Gastrocnemius medialis (tissue), 4 donors: ENCODE results near the gene IL18R1.

Source experiments
- POLR2A ChIP-seq, 2 donors: fragments of 450-650 bp; IDR thresholded peaks; one replicate each; pipeline ENCODE4 v1.6.1; 2017; ENCODE audit warnings: antibody characterized with exemption in 2 of 2, mild to moderate bottlenecking in 2 of 2, moderate library complexity in 2 of 2
- TF ChIP-seq, protein P1 (sequence below), 5 experiments: fragments of 450-650 bp in 3 of 5; fragments of 200-600 bp in 2 of 5; sonication (generic) in 2 of 5; IDR thresholded peaks in 4 of 5; conservative IDR thresholded peaks in 1 of 5; 1 replicate in 4 of 5; 2 replicates in 1 of 5; pipeline ENCODE4 v1.5.1; 2016 to 2019; ENCODE audit warnings: antibody characterized with exemption in 5 of 5, mild to moderate bottlenecking in 3 of 5, moderate library complexity in 3 of 5

DNA sequence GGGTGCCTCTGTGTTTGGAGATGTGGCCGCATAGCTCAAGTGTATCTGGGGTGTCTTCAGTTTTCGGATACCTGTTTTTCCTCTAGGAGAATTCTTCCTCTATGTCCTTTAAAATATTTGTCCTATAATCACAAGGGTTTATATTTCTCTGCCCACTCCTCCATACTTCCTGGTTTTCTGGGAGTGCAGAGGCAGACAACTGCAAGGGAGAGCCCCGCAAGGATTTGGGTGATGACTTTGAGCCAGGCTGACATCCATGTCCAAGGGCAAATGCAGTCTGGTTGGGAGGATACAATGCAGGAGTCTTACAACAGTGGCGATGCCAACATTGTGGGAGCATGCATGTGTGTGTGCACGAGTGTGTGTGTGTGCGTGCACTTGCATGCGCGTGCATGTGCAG, 42.1 kb upstream of the IL18R1 start:
- TF ChIP-seq, protein P1, sequence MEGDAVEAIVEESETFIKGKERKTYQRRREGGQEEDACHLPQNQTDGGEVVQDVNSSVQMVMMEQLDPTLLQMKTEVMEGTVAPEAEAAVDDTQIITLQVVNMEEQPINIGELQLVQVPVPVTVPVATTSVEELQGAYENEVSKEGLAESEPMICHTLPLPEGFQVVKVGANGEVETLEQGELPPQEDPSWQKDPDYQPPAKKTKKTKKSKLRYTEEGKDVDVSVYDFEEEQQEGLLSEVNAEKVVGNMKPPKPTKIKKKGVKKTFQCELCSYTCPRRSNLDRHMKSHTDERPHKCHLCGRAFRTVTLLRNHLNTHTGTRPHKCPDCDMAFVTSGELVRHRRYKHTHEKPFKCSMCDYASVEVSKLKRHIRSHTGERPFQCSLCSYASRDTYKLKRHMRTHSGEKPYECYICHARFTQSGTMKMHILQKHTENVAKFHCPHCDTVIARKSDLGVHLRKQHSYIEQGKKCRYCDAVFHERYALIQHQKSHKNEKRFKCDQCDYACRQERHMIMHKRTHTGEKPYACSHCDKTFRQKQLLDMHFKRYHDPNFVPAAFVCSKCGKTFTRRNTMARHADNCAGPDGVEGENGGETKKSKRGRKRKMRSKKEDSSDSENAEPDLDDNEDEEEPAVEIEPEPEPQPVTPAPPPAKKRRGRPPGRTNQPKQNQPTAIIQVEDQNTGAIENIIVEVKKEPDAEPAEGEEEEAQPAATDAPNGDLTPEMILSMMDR (IDR thresholded peaks at IDR 0.05 in 4 of 5, conservative IDR thresholded peaks at IDR 0.05 in 1 of 5): no peak
- TF ChIP-seq POLR2A (IDR thresholded peaks at IDR 0.05): no peak
